Activated CD8-positive, alpha-beta T cell treated with anti-CD3 and anti-CD28 coated beads for 36 hours (primary cell): Measurements from ENCODE around the gene MYO18A. TPM values are rescaled to one million over a fixed set of nuclear protein-coding genes. Genes with fewer than 3 reads are reported as not detected.

Experiments
- ATAC-seq: fragments of 200-7000 bp; cut with Tn5 transposase; one replicate; pipeline ENCODE4 v1.10.0; 2021; ENCODE audit warnings: mild to moderate bottlenecking, moderate library complexity
- CTCF ChIA-PET: fragments of 350-600 bp; sonication (Branson Sonifier 250); formaldehyde crosslinking; loops from one replicate; lab custom pipeline; 2021; ENCODE audit warnings: antibody characterized with exemption; lab: Charles Lee
- POLR2A ChIA-PET: fragments of 350-600 bp; sonication (Branson Sonifier 250); formaldehyde crosslinking; loops from one replicate; lab custom pipeline; 2021; ENCODE audit warnings: antibody characterized with exemption; lab: Charles Lee
- DNase-seq: peaks from one replicate; pipeline ENCODE4 v3.0.0-alpha.2; 2020
- H3K27ac Mint-ChIP-seq: one replicate; pipeline ENCODE4 v1.8.0; 2021; ENCODE audit warnings: mild to moderate bottlenecking, mixed read lengths
- H3K27me3 Mint-ChIP-seq: one replicate; pipeline ENCODE4 v1.8.0; 2021; ENCODE audit warnings: mixed read lengths
- H3K36me3 Mint-ChIP-seq: one replicate; pipeline ENCODE4 v1.8.0; 2021; ENCODE audit warnings: low read depth, mixed read lengths
- H3K4me1 Mint-ChIP-seq: one replicate; pipeline ENCODE4 v1.8.0; 2021; ENCODE audit warnings: low read depth, mixed read lengths
- H3K4me3 Mint-ChIP-seq: one replicate; pipeline ENCODE4 v1.8.0; 2021; ENCODE audit warnings: mild to moderate bottlenecking, moderate library complexity, mixed read lengths
- H3K9me3 Mint-ChIP-seq: one replicate; pipeline ENCODE4 v1.8.0; 2021; ENCODE audit warnings: mixed read lengths
- intact Hi-C: fragments of 100-400 bp; cut with micrococcal nuclease; formaldehyde crosslinking; loops from one replicate; pipeline ENCODE4 v1.10.0; 2022
- total RNA-seq, 2 experiments: library from RNA; stranded (reverse); gene quantifications; one replicate each; pipeline ENCODE4 v1.2.3, GENCODE V29; 2021
- TF ChIP-seq, protein P1 (sequence below): fragments of 200-600 bp; IDR thresholded peaks from one replicate; pipeline ENCODE4 v1.8.0; 2022; ENCODE audit warnings: antibody characterized with exemption, mild to moderate bottlenecking

Gene MYO18A
- total RNA-seq, 2 experiments from 2014 or later, result 27.5 to 29.4 TPM

DNA sequence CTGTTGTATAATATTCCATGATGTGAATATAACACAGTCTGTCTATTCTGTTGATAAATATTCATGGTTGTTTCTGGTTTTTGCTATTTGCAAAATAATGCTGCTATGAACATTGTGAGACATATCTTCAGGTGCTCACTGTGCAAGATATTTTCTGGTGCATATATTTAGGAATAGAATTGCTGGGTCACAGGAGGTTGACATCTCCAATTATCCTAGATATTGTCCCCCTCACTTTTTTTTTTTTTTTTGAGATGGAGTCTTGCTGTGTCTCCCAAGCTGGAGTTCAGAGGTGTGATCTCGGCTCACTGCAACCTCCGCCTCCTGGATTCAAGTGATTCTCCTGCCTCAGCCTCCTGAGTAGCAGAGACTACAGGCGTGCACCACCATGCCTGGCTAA lies 14.5 kb upstream of the MYO18A start:
- TF ChIP-seq, protein P1, sequence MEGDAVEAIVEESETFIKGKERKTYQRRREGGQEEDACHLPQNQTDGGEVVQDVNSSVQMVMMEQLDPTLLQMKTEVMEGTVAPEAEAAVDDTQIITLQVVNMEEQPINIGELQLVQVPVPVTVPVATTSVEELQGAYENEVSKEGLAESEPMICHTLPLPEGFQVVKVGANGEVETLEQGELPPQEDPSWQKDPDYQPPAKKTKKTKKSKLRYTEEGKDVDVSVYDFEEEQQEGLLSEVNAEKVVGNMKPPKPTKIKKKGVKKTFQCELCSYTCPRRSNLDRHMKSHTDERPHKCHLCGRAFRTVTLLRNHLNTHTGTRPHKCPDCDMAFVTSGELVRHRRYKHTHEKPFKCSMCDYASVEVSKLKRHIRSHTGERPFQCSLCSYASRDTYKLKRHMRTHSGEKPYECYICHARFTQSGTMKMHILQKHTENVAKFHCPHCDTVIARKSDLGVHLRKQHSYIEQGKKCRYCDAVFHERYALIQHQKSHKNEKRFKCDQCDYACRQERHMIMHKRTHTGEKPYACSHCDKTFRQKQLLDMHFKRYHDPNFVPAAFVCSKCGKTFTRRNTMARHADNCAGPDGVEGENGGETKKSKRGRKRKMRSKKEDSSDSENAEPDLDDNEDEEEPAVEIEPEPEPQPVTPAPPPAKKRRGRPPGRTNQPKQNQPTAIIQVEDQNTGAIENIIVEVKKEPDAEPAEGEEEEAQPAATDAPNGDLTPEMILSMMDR, result no peak
- Mint-ChIP-seq H3K27ac (no peak overlapping the region), H3K9me3 (no peaks in the 10 kb centered on the region), H3K4me1 (peaks cover 7% of the 10 kb centered on the region), H3K4me3 (no peak overlapping the region), H3K36me3 (no peaks in the 10 kb centered on the region), H3K27me3 (peaks cover 6% of the 10 kb centered on the region)
- ChIA-PET POLR2A (interaction anchor here (1.1 kb wide), 1 partner anchor 18 kb away, joined by 5 read pairs; no protein-coding TSS in a partner anchor), CTCF (interaction anchor here (1.2 to 5.8 kb wide), 5 partner anchors 10 to 70 kb away, joined by 6 to 39 read pairs (median 11); partner anchors contain the start of gene MYO18A)
- intact Hi-C loops, result no loop called here
- no peak for ATAC-seq
- no peak for DNase-seq

DNA sequence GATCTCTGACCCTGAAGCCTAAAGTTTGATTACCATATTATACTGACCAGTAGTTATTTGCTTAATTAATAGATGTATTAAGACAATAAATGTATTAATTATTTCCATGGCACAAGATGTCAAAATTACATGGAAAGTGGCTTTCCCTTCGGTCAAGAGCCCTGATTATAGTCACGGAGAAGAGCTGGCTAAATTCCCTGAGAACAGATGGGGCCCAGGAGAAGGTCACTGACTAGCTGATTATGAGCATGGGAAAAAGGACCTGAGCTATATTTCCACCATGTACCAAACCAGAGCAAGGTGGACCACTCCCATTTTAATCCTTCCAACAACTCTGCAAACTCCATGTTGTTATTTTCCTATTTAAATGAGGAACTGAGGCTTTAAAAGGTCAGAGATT lies 12.9 kb upstream of the MYO18A start:
- Mint-ChIP-seq H3K9me3 (no peaks in the 10 kb centered on the region), H3K4me3 (no peak overlapping the region), H3K27me3 (peaks cover 7% of the 10 kb centered on the region), H3K4me1 (peaks cover 7% of the 10 kb centered on the region), H3K36me3 (no peaks in the 10 kb centered on the region), H3K27ac (no peak overlapping the region)
- ChIA-PET POLR2A (interaction anchor here (0.9 kb wide), 1 partner anchor 56 kb away, joined by 3 read pairs; no protein-coding TSS in a partner anchor), CTCF (interaction anchor here (0.7 to 5.8 kb wide), 8 partner anchors 12 to 76 kb away, joined by 3 to 39 read pairs (median 8); partner anchors contain the start of gene MYO18A)
- no peak for DNase-seq
- TF ChIP-seq, protein P1, result no peak
- ATAC-seq, result no peak
- intact Hi-C loops, result no loop called here

DNA sequence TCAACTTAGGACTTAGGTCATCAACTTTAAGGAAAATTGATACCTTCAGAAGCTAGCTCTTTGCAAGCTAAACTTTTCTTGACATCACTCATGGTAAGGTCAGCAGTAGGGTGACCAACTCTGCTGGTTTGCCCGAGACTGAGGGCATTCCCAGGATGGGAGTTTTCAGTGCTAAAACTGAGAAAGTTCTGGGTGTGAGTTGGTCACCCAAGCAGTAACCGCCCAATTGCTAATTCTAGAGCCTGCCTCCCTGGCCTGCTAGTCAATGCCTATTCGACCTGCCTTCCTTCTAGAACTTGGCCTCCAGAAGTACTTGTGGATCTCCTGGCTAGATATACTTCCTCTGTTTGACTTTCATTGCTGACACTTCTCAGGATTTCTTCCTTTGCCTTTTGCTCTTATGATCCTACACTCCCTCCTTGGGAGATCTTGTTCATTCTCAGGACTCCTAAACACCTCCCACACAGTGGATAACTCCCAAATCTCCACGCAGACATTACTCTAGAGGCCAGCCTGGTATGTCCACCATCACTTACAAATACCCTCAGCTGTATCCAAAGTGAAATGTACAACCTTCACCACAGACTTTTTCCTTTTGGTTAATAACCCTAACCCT lies 10.5 kb upstream of the MYO18A start:
- ChIA-PET CTCF (interaction anchor here (0.9 to 5.8 kb wide), 2 partner anchors 10 kb away, joined by 3 to 39 read pairs; partner anchors contain the start of gene MYO18A), POLR2A (interaction anchor here (0.7 kb wide), 1 partner anchor 786 kb away, joined by 4 read pairs; no protein-coding TSS in a partner anchor)
- TF ChIP-seq, protein P1, result no peak
- no peaks in the 10 kb centered on the region for H3K9me3 Mint-ChIP-seq
- DNase-seq, result no peak
- no peaks in the 10 kb centered on the region for H3K36me3 Mint-ChIP-seq
- no peak for ATAC-seq
- no peak overlapping the region for H3K27ac Mint-ChIP-seq
- intact Hi-C loops, result no loop called here
- peaks cover 7% of the 10 kb centered on the region for H3K27me3 Mint-ChIP-seq
- no peak overlapping the region for H3K4me3 Mint-ChIP-seq
- peaks cover 7% of the 10 kb centered on the region for H3K4me1 Mint-ChIP-seq

DNA sequence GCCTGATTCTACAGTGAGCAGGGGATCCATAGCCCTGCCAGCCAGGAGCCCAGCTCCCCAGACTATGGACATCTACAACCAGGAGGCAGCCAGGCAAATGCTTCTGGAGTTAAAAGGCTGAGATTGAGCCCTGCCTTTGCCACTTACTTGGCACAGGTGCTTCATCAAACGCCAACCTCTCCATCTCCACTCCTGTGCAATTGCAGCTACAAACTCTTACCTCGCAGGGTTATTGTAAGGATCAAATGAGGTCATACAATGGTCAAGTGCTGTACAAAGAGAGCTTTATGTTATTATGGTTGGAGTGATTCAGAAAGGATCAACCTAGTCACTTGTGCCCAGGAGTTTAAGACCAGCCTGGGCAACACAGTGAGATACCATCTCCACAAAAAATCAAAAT lies 9.8 kb upstream of the MYO18A start:
- DNase-seq, result no peak
- ChIA-PET CTCF (interaction anchor here (0.9 to 2.9 kb wide), 2 partner anchors 10 to 29 kb away, joined by 3 to 10 read pairs; partner anchors contain the start of gene MYO18A), POLR2A (interaction anchor here (0.9 kb wide), 1 partner anchor 13 kb away, joined by 3 read pairs; no protein-coding TSS in a partner anchor)
- TF ChIP-seq, protein P1, result no peak
- Mint-ChIP-seq H3K4me3 (no peak overlapping the region), H3K27ac (no peak overlapping the region), H3K36me3 (no peaks in the 10 kb centered on the region), H3K4me1 (peaks cover under 1% of the 10 kb centered on the region), H3K27me3 (peaks cover 7% of the 10 kb centered on the region), H3K9me3 (no peaks in the 10 kb centered on the region)
- ATAC-seq, result no peak
- intact Hi-C loops, result no loop called here

DNA sequence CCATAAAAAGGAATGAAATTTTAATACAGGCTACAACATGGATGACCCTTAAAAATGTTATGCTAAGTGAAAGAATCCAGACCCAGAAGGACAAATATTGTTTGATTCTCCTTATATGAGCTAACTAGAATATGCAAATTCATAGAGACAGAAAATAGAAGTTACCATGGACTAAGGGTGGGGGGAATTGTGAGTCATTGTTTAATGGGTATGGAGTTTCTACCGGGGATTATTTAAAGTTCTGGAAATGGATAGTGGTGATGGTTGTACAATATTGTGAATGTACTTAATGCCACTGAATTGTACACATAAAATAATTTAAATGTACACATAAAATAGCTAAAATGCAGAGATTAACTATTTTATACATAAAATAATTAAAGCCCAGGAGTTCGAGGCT lies 9.2 kb upstream of the MYO18A start:
- Mint-ChIP-seq H3K27me3 (peaks cover 7% of the 10 kb centered on the region), H3K4me1 (no peaks in the 10 kb centered on the region), H3K36me3 (no peaks in the 10 kb centered on the region), H3K4me3 (no peak overlapping the region), H3K27ac (no peak overlapping the region), H3K9me3 (no peaks in the 10 kb centered on the region)
- TF ChIP-seq, protein P1, result no peak
- CTCF ChIA-PET, result interaction anchor here (0.8 to 2.9 kb wide), 3 partner anchors 12 to 65 kb away, joined by 3 to 10 read pairs (median 3); no protein-coding TSS in a partner anchor
- ATAC-seq, result no peak
- no peak for DNase-seq
- intact Hi-C loops, result no loop called here
- POLR2A ChIA-PET, result interaction anchor here (0.9 kb wide), 1 partner anchor 13 kb away, joined by 3 read pairs; no protein-coding TSS in a partner anchor
